Fibroblast of pulmonary artery (primary cell): ENCODE measurements around the gene AMPD3.

ENCODE experiments used
- DNase-seq: peaks from one replicate; pipeline ENCODE4 v3.0.0-alpha.2; 2010; ENCODE audit warnings: low read depth
- H3K4me3 ChIP-seq: replicated peaks from 2 replicates; pipeline ENCODE4 v1.5.1; 2011; ENCODE audit warnings: low read depth, mild to moderate bottlenecking, control low read depth, low read length, moderate library complexity
- CTCF ChIP-seq: IDR thresholded peaks from 2 replicates; pipeline ENCODE4 v1.5.1; 2011; ENCODE audit warnings: mild to moderate bottlenecking, control low read depth, low read length, inconsistent platforms; ENCODE audit errors: missing control alignments

The AMPD3 gene

GRCh38 chr11:10534316-10534715, 79.3 kb downstream of the AMPD3 start:
- no peak overlapping the region for H3K4me3 ChIP-seq
- DNase-seq, result no peak
- no peak for TF ChIP-seq CTCF

GRCh38 chr11:10537600-10537999, 82.5 kb downstream of the AMPD3 start:
- no peak for TF ChIP-seq CTCF
- H3K4me3 ChIP-seq, result no peak overlapping the region
- no peak for DNase-seq

GRCh38 chr11:10538924-10539323, 83.9 kb downstream of the AMPD3 start:
- DNase-seq, result no peak
- TF ChIP-seq CTCF, result no peak
- no peak overlapping the region for H3K4me3 ChIP-seq

GRCh38 chr11:10539339-10539738, 84.3 kb downstream of the AMPD3 start:
- DNase-seq, result no peak
- no peak for TF ChIP-seq CTCF
- no peak overlapping the region for H3K4me3 ChIP-seq

- no peak for TF ChIP-seq CTCF
- peak overlapping the region; percentile 82 for H3K4me3 ChIP-seq
- peak; percentile 31 for DNase-seq
These were observed 85.5 kb downstream of the AMPD3 start for GRCh38 chr11:10540546-10540914.

GRCh38 chr11:10540915-10541560, 86.0 kb downstream of the AMPD3 start, which contains the start of gene RNF141:
Gene RNF141 (minus strand): TSS chr11:10541187. CDS start chr11:10534158, 7,029 bp downstream.
- peak; percentile 68 for TF ChIP-seq CTCF
- H3K4me3 ChIP-seq, result peak within 1 kb of the TSS; percentile 82
- peak; percentile 91 for DNase-seq

GRCh38 chr11:10541561-10541930, 86.5 kb downstream of the AMPD3 start:
- peak overlapping the region; percentile 82 for H3K4me3 ChIP-seq
- no peak for TF ChIP-seq CTCF
- DNase-seq, result no peak
